GM19467 (cell line): ENCODE measurements around the gene SMOC2.

Experiments used
- ATAC-seq: cut with Tn5 transposase; IDR thresholded peaks from one replicate; pipeline ENCODE4 v1.9.1; 2021; ENCODE audit warnings: mild to moderate bottlenecking, moderate library complexity; ENCODE audit not compliant: unreplicated experiment

Gene SMOC2

DNA sequence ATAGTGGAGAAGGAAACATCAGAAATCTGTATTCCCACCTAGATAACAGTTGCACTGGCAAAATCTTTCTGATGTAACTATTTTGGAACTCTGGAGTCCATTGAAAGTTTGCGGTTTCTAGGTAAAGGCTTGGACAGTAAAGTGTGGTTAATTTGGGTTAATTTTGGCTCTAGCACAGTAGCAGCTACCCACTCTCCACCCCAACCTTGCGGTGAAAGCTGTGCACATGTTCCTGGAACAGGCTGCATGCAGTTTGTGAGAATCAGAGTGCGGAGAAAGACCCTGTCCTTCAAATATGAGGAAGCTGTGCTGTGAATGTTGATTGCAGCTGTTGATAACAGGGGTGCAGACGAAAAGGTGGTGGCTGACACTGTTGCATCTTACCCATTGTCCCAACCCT is 38.4 kb downstream of the SMOC2 start:
- ATAC-seq = no peak

DNA sequence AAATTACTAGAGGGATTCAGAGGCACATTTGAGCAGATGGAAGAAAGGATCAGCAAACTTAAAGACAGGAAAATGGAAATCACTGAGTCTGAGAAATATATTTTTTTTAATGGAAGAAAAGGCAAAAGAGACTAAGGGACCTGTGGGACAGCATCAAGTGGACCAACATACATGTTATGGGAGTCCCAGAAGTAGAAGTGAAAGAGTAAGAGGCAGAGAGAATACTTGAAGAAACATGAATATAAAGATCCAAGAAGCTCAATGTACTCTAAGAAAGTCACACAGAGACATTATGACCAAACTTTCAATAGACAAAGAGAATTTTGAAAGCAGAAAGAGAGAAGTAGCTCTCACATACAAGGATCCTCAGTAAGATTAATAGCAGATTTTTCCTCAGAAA is 39.5 kb downstream of the SMOC2 start:
- ATAC-seq = no peak

DNA sequence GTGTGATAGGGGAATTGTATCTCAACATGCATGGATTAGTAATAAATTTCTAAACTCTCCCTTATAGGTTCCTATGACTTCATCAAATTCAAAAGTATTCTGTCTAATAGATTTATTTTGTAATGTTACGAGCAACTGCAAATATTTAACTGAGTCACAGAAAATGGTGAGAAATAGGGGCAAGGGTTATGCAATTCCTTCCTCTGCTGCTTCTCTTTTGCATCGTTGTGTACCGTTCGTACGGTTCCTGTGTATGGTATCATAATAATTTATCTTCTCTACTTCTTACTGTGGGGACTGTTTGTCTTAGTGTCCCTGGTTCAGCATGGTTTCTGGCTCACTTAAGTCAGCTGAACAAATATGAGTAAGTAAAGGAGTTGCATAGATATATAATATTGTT is 44.8 kb downstream of the SMOC2 start:
- ATAC-seq = no peak

DNA sequence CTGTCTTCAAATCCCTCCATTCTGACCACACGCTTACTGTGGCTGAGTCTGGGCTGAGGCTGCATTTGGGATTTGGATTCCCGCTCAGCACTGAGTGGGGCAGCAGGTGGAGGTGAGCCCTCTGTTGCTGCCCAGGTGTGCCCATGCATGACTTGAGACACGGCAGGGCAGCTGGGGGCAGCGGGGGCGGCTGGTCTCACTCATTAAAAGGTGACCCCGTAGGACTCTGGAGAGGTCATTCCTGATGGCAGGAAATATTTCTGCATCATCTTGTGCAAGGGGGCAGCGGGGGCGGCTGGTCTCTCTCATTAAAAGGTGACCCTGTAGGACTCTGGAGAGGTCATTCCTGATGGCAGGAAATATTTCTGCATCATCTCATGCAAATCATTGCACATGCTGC is 49.8 kb downstream of the SMOC2 start:
- ATAC-seq = no peak

DNA sequence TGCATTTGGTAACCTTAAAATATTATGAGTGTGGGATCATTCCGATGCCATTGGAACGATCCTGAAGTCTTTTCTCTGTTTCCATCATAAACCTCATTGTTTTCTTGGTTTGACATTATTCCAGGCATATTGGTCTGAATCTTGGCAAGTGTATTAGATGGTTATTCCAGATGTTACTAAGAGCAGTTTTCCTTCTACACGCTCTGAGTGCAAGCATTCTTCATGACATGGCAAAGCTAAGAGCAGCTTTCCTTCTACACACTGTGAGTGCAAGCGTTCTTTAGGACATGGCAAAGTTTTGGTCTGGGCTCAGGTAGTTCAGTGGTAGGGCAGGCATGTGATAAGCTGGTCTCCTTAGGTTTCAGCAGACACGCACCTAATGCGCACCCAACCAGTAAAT is 53.0 kb downstream of the SMOC2 start:
- no peak for ATAC-seq

DNA sequence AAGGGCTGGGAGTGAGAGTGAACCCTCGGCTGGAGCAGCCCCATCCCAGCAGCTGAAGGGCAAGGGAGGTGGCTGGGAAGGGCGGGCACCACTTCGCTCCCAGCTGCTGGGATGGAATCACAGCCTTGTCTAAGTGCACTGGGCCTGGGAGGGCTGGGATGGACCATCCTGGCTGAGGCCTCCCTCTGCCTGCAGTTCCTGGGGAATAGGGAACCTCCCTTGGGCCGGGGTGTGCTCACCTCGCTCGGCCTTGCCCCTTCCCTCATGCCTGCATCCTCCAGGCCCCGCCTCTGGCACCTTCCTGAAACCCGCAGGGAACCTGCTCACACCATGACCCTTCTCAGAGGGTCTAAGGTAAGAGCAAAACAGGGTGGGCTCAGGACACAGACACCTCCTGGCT is 53.7 kb downstream of the SMOC2 start:
- no peak for ATAC-seq

DNA sequence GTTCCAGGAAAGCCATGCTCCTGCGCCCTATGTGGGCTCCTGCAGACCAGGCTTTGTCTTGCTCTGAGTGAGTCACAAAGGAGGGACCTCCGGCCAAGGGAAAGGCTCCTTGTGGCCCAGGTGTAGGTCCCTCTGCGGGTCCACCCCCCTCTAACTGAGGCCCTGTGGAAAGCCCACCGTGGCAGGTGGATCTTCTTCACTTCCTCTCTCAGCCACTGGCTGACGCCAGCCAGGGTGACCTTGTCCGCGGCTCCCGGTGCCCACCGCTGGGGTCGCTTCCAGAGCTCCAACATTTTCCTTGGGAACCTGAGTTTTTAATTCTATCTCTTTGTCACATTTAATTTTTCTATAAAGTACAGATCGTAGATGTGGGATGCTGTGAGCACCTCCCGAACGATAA is 54.1 kb downstream of the SMOC2 start:
- no peak for ATAC-seq

DNA sequence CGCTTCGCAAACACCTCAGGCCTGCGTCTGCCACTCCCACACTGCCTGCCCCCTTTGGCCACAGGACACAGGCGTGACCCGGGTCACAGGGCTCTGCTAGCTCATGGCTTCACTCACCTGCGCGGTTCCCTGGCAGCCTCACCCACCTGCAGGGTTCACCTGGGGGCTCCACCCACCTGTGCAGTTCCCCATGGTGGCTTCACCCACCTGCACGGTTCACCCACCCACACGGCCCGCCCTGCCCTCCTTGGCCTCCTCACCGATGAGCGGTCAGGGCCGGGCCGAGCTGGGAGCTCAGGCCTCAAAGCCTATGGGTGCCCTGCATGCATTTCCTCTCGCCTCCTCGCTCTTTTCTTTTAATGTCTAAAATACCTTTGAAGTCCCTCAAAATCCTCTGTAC is 54.7 kb downstream of the SMOC2 start:
- ATAC-seq = no peak

DNA sequence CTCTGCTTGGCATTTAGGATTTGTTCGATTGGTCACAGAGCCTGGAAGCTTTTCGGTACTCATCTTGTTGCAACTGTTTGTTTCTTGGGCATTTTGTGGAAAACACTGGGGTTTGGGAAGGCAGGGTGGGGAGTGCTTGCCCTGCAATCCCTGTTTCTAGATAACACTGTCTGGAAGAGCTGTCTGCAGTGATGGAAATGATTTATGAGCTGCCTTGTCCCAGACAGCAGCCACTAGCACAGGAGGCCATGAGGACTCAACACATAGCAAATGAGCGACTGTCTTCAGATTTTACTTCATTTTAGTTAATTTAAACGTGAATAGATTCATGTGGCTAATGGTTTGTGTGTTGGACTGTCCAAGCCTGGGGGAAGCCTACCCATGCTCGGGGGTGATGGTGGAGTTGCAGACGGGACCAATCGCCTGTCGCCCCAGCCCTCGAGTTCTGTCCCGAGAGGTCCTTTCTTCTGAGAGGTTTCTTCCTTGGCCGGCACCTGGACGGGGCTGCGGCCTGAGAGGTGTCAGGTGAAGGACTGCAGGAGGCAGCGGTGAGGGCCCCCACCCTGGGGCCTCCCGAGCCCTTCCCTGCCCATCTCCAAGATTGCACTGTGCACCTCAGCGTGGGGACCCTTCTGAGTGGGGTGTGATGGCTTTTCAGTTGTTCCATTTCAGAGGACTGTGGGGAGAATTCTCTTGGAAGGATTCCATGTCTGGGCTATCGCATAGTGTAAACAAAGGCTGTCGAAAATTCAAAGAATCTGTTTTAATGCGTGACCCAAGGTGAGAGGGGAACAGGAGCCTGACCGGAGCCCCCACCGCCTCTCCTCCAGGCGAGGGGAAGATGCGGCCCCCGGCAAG is 55.4 kb downstream of the SMOC2 start:
- no peak for ATAC-seq

DNA sequence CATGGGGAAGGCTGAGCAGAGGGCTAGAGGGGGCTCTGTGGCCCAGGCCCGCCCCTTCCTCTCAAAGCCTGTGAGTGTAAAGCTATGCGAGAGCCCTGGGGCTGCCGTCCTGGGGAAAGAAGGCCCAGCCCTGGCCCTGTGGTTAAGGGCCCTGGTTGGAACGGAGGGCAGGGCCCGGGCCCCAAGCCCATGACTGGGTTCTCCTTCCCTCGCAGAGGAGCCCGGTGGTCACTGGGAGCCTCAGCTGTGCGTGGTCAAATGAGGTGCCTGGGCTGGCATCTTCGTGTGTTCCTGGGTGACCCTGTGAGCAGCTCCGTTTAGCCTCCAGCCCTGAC is 56.0 kb downstream of the SMOC2 start:
- ATAC-seq = no peak

DNA sequence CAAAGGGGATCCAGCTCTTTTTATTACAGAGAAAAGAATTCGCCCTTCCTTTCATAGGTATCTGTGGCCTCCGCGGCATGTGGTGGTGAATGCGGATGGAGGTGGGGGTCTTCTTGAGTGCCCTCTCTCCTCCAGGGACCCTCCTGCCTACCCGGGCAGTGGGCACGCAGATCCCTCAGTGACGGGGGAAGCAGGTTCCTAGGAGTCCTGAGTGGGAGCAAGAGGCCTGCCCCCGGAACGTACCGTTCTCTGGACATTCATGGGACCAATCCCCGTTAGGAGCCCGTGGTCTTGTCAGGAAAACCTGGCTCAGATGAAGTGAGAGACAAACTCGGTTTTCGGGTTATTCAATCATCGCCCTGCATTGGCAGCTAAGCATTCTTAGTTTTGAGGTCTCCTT is 56.4 kb downstream of the SMOC2 start:
- no peak for ATAC-seq

DNA sequence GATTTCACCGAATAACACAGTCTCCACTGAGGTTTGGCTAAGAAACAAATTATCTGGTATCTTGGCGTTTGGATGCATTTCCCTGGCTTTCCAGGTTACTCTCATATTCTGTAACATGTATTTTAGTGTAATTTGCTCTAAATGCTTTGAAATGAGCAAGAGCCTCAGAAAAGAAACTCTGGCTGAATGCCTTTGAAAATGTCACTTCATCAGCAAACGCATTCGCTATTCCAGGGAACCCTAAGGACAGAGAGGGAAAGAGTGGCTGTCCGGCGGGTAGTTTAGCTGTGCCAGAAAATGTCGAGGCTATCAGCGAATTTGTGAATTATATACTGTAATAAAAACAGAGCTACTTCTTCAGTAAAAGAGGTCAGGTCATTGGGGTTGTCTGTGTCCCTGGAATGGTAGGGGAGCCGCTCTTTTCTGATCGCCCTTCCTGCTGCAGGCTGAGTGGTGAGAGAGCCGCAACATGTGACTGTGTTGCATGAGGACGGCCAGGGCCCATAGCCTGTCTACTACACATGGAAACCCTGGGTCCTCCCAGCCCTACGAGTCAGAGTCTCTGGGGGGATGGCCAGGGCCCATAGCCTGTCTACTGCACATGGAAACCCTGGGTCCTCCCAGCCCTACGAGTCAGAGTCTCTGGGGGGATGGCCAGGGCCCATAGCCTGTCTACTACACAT is 57.3 kb downstream of the SMOC2 start:
- no peak for ATAC-seq

DNA sequence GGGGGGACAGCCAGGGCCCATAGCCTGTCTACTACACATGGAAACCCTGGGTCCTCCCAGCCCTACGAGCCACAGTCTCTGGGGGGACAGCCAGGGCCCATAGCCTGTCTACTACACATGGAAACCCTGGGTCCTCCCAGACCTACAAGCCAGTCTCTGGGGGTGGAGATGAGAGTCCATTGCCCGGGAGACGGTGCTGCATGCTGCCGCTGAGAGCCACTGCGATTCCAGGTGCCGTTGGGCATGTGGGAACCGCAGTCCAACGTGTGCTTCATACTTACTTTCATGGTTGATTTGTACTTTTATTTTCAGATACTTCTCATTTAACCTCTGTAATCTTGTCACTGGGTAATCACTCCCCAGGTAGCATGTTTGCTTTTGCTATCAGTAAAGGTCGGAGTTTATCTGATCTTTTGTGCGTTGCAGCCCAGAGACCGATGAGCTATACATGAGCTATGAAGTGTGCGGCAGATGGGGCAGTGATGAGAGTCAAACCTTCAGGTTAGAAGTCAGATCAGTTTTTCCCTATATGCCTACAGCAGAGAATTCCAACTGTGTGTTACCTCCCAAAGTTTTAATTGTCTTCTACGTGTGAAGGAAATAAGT is 58.2 kb downstream of the SMOC2 start:
- no peak for ATAC-seq

DNA sequence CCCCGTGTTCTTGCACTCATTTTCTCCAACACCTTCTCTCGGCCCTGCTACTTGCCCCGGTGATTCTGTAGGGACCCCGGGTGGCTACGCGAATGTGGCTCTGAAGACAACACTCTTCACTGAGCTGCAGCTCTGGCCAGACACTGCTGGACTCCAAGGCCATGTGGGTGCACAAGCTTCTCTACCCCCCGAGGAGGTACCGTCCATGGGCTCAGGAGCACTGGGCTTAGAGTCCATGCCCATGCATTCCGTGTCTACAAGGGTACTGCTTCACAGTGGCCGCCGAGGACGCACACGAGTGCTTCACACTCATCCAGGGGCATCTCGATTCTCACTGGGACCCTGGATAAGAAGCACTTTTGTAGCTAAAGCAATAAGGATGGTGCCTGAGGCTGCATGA is 59.5 kb downstream of the SMOC2 start:
- no peak for ATAC-seq

DNA sequence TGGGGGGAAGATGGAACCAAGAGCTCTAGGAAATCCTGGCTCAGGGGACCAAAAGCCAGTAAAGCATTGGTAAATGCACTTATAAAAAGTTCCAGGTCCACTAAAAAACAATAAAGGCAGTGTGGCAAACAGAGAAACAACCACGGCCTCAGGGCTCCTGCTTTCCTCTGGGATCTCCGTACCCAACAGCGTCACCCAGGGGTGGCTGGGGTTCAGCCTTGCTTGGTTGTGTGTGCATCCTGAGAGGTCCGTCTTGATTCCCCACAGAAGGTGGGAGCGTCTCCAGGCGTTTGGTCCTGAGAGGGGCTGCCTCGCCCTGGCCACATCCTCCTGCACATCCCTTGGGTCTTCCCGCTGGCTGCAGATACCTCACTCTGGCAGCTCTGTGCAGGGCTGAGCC is 60.6 kb downstream of the SMOC2 start:
- no peak for ATAC-seq

DNA sequence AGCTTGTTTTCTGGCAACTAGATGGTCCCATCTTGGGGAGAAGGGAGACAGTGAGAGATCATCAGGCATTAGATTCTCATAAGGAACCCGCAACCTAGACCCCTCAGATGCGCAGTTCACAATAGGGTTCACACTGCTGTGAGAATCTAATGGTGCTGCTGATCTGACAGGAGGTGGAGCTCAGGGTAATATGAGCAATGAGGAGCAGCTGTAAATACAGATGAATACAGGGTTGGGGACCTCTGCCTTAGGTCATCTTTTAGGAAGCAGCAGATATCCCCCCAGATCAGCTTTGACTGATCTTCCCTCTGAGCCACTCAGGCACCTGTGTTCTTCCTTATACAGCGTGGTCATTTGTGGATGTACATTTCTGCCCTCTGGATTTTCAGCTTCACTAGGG is 63.4 kb downstream of the SMOC2 start:
- ATAC-seq = no peak

DNA sequence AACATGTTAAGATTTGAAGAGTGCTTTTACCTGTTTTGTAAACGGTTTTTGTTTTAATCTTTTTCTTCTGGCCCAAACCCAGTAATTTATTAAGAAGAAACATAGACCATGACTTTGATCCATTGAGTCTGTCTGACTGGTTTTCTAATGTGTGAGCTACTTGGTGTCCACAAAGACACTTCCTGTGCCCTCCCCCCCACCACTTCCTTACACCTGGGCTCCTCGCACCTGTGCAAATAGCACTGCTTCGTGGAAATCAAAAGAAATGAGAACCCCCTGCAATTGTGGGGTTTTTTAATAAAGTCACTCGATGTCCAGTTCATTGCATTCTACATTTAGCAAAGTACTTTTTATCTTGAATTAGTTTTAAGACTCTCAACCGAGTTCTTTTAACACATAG is 65.5 kb downstream of the SMOC2 start:
- ATAC-seq = no peak

DNA sequence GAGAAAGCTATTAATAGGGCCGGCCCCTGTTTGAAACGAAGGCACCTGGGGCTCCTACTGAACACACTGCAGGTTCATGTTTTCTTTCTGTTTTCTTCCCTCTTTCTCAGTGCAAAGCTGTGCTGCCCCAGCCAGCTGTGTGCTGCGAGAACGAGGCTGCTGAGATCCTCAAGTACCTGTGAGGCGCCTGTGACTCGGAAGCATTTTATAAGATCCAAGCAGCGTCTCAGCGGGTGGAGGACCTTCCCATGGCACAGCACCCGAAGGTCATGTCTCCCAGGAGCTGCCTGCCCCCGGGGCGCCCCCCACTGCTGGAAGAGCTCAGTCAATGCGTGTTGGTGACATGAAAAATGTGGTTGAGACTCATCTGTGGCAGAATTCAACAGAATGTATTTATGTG is 66.3 kb downstream of the SMOC2 start:
- no peak for ATAC-seq

DNA sequence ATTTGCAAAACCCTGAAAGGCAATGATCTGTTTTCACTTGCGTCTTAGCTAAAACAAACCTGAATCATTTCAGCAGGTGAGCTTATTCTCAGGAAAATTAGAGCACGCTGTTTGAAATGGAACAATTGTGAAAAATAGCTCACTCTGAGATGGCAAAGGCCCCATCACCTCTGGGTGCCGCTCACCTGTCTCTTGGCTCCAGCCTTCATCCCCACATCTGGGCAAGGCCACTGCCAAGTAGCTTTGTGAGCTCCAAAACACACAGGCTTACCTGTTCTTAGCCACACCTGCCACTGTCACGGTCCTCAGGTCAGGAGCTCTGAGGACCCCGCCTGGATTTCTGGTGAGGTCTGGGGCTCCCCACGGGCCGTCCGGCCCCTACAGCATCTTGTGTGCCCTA is 66.7 kb downstream of the SMOC2 start:
- no peak for ATAC-seq

DNA sequence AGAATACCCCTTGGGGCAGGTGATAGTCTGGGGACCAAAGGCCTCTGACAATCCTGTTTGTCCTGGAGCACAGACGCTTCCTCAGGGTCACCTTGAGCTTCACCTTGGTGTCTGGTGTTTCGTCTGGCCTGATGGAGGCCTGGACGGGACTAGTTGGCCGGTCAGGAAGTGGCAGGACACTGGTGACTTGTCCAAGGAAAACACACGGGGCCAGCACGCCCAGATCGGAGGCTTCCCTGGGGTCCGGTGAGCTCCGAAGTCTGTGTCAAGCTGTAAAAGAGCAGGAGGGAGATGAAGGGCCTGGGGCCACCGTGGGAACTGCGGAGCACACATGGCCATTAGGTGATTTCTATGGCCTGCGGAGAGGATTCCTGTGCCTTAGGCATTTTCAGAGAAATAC is 67.9 kb downstream of the SMOC2 start:
- no peak for ATAC-seq

DNA sequence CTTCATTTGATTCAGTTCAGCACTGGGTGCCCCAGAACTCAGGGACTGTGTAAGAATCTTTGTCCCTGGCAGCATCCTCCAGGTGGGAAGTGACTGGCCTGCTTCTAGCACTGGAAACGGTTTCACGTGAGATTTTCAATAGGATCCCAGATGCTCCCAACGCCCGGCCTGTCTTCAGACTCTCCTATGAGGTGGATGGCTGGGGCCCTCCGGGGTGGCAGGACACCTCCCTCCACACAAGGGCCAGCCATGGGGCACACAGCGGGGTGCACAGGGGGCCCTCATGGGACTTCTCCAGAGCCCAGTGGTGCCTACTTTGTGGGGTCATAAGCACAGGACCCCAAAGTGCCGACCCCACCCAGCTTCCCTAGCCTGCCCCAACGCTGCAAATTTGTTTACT is 72.8 kb downstream of the SMOC2 start:
- ATAC-seq = no peak

DNA sequence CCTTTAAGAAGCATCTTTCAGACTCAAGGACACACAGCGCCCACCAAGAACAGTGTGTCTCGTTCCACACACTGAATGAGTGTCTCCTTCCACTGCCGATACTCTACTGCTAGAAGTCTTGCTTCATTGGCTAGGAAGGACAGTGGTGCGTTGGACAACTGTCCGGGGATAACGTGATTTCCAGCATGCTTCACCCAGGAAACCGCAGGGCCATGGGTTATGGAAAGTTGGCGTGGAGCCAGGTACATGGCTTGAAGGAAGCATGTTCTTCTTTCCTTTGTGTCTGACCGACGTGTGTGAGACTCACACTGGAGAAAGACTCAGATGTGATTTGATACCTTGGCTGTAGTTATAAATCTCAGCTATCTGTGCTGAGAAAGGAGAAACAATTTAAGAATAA is 73.2 kb downstream of the SMOC2 start:
- ATAC-seq = no peak
